NK-92 (cell line): ENCODE measurements around the gene PIP.
"Not testable (repeated sequence)": the region's sequence is repeated elsewhere in the genome, so short reads cannot be mapped to it uniquely, and the experiment has no call there.

Experiments
- DNase-seq: peaks from one replicate; lab custom pipeline; 2025; ENCODE audit not compliant: unreplicated experiment; lab: John Stamatoyannopoulos, UW

PIP gene

DNA sequence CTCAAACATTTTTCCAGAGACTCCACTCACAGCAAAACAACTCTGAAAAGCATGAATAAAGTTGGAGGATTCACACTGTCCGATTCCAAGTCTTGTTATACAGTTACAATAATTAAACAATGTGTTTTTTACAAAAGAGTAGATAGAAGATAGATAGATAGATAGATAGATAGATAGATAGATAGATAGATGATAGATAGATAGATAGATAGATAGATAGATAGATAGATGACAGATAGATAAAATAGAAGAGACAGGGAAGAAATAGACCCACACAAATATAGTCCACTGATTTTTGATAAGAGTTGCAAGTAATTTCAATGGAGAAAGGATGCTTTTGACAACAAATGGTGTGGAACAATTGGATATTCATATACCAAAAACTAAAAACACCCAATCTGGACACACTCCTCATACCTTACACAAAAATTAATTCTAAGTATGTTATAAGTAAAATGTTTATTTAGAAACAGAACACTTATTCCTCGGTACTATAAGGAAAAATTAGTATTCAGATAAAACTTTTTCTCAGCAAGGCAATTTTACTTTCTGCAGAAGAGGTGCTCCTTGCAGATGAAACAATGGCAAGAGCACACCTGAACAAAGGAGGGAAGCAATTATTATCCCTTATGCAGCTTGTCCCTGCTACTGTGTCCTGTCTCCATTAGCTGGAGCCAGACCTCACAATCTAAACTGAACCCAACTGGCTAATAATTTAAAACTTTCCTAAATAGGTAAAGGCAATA is 45.7 kb downstream of the PIP start:
- no peak for DNase-seq

DNA sequence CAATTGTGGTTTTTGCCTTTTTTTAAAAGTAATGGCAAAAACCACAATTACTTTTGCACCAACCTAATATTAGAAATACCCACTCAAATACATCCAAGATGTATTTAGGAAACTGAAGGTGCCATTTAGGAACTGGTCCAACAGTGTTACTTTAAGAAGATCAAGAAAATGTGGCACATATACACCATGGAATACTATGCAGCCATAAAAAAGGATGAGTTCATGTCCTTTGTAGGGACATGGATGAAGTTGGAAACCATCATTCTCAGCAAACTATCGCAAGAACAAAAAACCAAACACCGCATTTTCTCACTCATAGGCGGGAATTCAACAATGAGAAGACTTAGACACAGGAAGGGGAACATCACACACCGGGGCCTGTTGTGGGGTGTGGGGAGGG is 48.9 kb downstream of the PIP start:
- not testable (repeated sequence) for DNase-seq

DNA sequence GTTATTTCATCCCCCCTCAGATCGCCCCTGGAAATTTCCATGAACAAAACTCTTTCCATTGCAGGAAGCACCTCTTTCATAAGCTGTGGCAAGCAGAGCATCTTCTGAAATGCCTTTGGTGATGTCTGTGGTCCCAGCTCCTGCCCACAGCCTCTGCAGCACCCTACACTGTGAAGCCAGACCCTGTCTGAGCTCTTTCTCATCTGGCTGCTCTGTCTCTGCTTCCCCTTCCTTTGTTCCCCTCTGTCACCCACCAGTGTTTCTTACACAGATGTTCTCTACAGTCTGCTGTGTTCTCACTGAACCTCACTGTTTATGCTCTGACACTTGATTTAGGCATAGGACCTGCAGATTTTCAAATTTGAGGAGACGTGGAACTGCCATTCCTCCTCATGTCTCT is 49.5 kb downstream of the PIP start:
- no peak for DNase-seq

DNA sequence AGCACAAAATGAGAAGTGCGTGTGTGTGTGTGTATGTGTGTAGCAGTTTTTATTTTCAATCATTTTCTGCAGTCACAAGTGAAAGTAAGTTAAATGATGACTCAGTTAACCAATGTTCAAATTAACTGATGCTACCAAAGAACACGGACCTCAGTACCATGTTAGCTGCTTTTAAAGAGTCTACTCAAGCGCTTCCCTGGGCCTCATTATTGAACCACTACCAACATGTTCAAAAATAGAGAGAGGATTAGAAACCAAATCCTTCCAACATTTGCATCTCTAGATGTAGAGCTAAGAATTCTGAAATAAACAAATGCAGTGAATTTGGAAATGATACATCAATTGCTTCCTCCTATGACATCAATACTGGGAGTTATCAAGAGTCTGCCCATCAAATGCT is 51.1 kb downstream of the PIP start, which contains the start of gene TAS2R39:
Gene TAS2R39 (plus strand): TSS at position 396 of the 400 bp plus-strand sequence. CDS start 0 bp downstream, at position 396.
- DNase-seq, result no peak

DNA sequence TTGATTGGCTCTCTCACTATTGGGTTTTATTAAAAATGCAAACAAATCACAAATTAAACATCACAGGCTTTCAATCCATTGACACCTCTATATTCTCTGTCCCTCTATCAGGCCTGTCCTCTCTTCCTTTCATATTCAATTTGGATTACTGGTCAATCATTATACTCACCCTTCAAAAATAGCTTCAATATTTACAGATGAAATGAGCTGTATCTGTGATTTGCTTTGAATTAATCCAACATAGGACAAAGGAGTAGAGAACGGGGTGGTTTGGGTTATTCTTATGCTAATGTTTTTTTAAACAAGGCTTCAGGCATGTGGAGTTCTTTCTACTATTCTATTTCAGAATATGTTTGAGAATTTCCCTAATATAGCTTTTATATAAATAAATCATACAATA is 53.7 kb downstream of the PIP start:
- DNase-seq, result no peak

DNA sequence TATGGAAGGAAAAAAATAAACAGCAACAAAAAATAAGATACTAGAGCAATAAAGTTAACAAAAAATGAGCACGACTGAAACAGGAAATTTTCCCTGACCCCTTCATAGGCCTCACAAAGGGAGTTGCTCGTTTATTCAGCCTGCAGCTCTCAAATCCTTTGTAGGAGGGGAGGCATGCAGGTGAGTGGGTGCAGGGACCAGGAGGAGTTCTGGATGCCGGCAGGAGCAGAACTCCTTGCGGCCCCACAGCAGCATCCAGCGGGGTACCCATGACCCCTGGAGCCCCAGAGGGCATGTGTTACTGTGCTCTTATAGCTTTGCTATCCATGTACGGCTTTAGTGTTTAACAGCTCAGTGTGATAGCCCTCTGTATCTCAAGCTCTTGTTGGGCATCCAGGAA is 57.1 kb downstream of the PIP start:
- no peak for DNase-seq
